ENCODE data around the gene CHST6.
A peak's percentile ranks its signal among the peaks of the same experiment; 100 is the strongest.
"Not testable (repeated sequence)": the region's sequence is repeated elsewhere in the genome, so short reads cannot be mapped to it uniquely, and the experiment has no call there.

The CHST6 gene

GRCh38 chr16:75432828-75433731, 62.2 kb downstream of the CHST6 start, which contains the start of gene CFDP1:
CFDP1 (minus strand) TSS chr16:75433503; CDS start chr16:75433352, 151 bp downstream.
- DNase-seq: peak; percentile 5

DNA sequence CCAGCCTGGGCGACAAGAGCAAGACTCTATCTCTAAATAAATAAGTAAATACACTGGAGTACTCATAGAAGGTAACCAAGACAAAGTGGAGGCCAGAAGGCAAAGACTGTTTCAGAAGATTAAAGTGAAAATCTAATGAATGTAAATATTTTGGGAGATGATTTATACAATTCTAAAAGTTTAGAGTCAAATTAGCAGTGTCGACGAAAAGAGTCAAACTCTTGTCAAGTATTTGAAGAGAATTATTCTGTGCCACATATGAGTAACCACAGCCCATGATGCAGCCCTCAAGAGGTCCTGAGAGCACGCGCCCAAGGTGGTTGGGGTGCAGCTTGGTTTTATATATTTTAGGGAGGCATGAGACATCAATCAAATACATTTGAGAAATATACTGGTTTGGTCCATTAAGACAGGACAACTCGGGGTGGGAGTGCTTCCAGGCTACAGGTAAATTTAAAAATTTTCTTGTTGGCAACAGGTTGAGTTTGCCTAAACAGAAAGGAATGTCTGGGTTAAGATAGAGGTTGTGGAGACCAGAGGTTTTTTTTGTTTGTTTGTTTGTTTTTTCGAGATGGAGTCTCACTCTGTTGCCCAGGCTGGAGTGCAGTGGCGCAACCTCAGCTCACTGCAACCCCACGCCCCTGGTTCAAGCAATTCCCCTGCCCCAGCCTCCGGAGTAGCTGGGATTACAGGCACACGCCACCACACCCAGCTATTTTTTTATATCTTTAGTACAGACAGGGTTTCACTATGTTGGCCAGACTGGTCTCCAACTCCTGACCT, 65.4 kb downstream of the CHST6 start:
- no peak for DNase-seq

GRCh38 chr16:75426524-75426923, 68.7 kb downstream of the CHST6 start:
- DNase-seq: not testable (repeated sequence)

DNA sequence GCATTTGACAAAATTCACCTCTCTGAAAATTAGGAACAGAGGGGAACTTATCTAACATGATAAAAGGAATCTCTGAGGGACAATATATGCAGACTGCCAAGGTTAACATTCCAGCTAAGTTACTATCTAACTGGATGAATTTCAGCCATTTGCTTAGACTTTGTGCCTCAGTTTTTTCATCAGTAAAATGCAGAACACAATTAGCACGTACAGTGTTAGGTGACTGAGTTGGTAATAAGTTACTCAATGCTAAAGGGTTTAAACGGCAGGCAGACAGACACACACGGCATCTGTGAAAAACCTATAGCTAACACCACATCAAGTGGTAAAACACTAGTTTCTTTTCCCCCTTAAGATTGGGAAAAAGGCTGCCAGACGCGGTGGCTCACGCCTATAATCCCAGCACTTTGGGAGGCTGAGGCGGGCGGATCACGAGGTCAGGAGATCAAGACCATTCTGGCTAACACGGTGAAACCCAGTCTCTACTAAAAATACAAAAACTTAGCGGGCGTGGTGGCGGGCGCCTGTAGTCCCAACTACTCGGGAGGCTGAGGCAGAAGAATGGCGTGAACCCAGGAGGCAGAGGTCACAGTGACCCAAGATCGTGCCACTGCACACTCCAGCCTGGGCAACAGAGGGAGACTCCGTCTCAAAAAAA, 71.0 kb downstream of the CHST6 start:
- not testable (repeated sequence) for DNase-seq

DNA sequence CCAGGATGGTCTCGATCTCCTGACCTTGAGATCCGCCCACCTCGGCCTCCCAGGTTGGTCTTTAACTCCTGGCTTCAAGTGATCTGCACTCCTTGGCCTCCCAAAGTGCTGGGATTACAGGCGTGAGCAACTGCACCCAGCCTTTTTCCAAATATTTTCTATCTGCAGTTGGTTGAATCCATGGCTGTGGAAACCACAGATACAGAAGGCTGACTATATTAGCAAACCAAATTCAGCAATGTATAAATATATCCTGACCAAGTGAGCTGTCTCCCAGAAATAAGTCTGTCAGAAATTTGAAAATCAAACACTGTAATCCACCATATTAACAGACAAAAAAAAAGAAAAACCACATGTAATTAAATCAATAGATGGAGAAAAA, 71.5 kb downstream of the CHST6 start:
- DNase-seq: no peak
